Measurements from ENCODE around the gene C16orf90.
"Not testable (repeated sequence)": the region's sequence is repeated elsewhere in the genome, so short reads cannot be mapped to it uniquely, and the experiment has no call there.

The C16orf90 gene

GRCh38 chr16:3514621-3515020 is 19.3 kb upstream of the C16orf90 start:
- WGBS, 2 experiments = 90 to 96% methylated on average over 4 of the region's 4 CpGs
- peaks cover 25% of the 10 kb centered on the region for H3K36me3 ChIP-seq (ENCODE audit: control insufficient read depth, insufficient read depth, low read length)
- no peaks in the 10 kb centered on the region for H3K27me3 ChIP-seq (ENCODE audit: control insufficient read depth, insufficient read depth, low read length, poor library complexity, severe bottlenecking)
- H3K4me3 ChIP-seq (ENCODE audit: insufficient read depth, low read depth, low read length) = no peak overlapping the region
- no peaks in the 10 kb centered on the region for H3K4me1 ChIP-seq (ENCODE audit: control insufficient read depth, insufficient read depth, low read length)
- H3K27ac ChIP-seq (ENCODE audit: insufficient read depth, low read depth, low read length, poor library complexity, severe bottlenecking) = no peak overlapping the region
- H3K9me3 ChIP-seq (ENCODE audit: control insufficient read depth, low read length) = no peaks in the 10 kb centered on the region

GRCh38 chr16:3513892-3514583 is 18.7 kb upstream of the C16orf90 start:
- Histone ChIP-seq H3K4me3 (ENCODE audit: insufficient read depth, low read depth, low read length) (no peak overlapping the region), H3K27ac (ENCODE audit: insufficient read depth, low read depth, low read length, poor library complexity, severe bottlenecking) (no peak overlapping the region), H3K27me3 (ENCODE audit: control insufficient read depth, insufficient read depth, low read length, poor library complexity, severe bottlenecking) (no peaks in the 10 kb centered on the region), H3K9me3 (ENCODE audit: control insufficient read depth, low read length) (no peaks in the 10 kb centered on the region), H3K4me1 (ENCODE audit: control insufficient read depth, insufficient read depth, low read length) (no peaks in the 10 kb centered on the region), H3K36me3 (ENCODE audit: control insufficient read depth, insufficient read depth, low read length) (peaks cover 30% of the 10 kb centered on the region)
- 94 to 96% methylated on average over 7 of the region's 7 CpGs for WGBS, 2 experiments

GRCh38 chr16:3511286-3512180 is 16.2 kb upstream of the C16orf90 start:
- Histone ChIP-seq H3K27me3 (ENCODE audit: control insufficient read depth, insufficient read depth, low read length, poor library complexity, severe bottlenecking) (no peaks in the 10 kb centered on the region), H3K36me3 (ENCODE audit: control insufficient read depth, insufficient read depth, low read length) (peaks cover 33% of the 10 kb centered on the region), H3K4me1 (ENCODE audit: control insufficient read depth, insufficient read depth, low read length) (no peaks in the 10 kb centered on the region), H3K9me3 (ENCODE audit: control insufficient read depth, low read length) (no peaks in the 10 kb centered on the region), H3K27ac (ENCODE audit: insufficient read depth, low read depth, low read length, poor library complexity, severe bottlenecking) (no peak overlapping the region), H3K4me3 (ENCODE audit: insufficient read depth, low read depth, low read length) (no peak overlapping the region)
- 87 to 90% methylated on average over 23 of the region's 23 CpGs for WGBS, 2 experiments

GRCh38 chr16:3510416-3510815 is 15.1 kb upstream of the C16orf90 start:
- no peak overlapping the region for H3K4me3 ChIP-seq (ENCODE audit: insufficient read depth, low read depth, low read length)
- no peaks in the 10 kb centered on the region for H3K4me1 ChIP-seq (ENCODE audit: control insufficient read depth, insufficient read depth, low read length)
- H3K36me3 ChIP-seq (ENCODE audit: control insufficient read depth, insufficient read depth, low read length) = peaks cover 34% of the 10 kb centered on the region
- no peak overlapping the region for H3K27ac ChIP-seq (ENCODE audit: insufficient read depth, low read depth, low read length, poor library complexity, severe bottlenecking)
- 95% methylated on average over 10 of the region's 10 CpGs for WGBS, 2 experiments
- H3K27me3 ChIP-seq (ENCODE audit: control insufficient read depth, insufficient read depth, low read length, poor library complexity, severe bottlenecking) = no peaks in the 10 kb centered on the region
- H3K9me3 ChIP-seq (ENCODE audit: control insufficient read depth, low read length) = no peaks in the 10 kb centered on the region

GRCh38 chr16:3509470-3509928 is 14.2 kb upstream of the C16orf90 start:
- Histone ChIP-seq H3K4me1 (ENCODE audit: control insufficient read depth, insufficient read depth, low read length) (no peaks in the 10 kb centered on the region), H3K36me3 (ENCODE audit: control insufficient read depth, insufficient read depth, low read length) (peaks cover 34% of the 10 kb centered on the region), H3K27me3 (ENCODE audit: control insufficient read depth, insufficient read depth, low read length, poor library complexity, severe bottlenecking) (no peaks in the 10 kb centered on the region), H3K4me3 (ENCODE audit: insufficient read depth, low read depth, low read length) (no peak overlapping the region), H3K9me3 (ENCODE audit: control insufficient read depth, low read length) (no peaks in the 10 kb centered on the region), H3K27ac (ENCODE audit: insufficient read depth, low read depth, low read length, poor library complexity, severe bottlenecking) (no peak overlapping the region)
- 93 to 97% methylated on average over 13 of the region's 13 CpGs for WGBS, 2 experiments

GRCh38 chr16:3508736-3509135 is 13.4 kb upstream of the C16orf90 start:
- peaks cover 34% of the 10 kb centered on the region for H3K36me3 ChIP-seq (ENCODE audit: control insufficient read depth, insufficient read depth, low read length)

GRCh38 chr16:3503523-3503922 is 8.2 kb upstream of the C16orf90 start:
- Histone ChIP-seq H3K4me1 (ENCODE audit: control insufficient read depth, insufficient read depth, low read length) (peaks cover 8% of the 10 kb centered on the region), H3K27me3 (ENCODE audit: control insufficient read depth, insufficient read depth, low read length, poor library complexity, severe bottlenecking) (no peaks in the 10 kb centered on the region), H3K27ac (ENCODE audit: insufficient read depth, low read depth, low read length, poor library complexity, severe bottlenecking) (no peak overlapping the region), H3K4me3 (ENCODE audit: insufficient read depth, low read depth, low read length) (no peak overlapping the region), H3K9me3 (ENCODE audit: control insufficient read depth, low read length) (no peaks in the 10 kb centered on the region), H3K36me3 (ENCODE audit: control insufficient read depth, insufficient read depth, low read length) (peaks cover 10% of the 10 kb centered on the region)
- 92 to 95% methylated on average over 6 of the region's 6 CpGs for WGBS, 2 experiments

More at GRCh38 chr16:3508736-3509135, 13.4 kb upstream of the C16orf90 start:
- H3K27ac ChIP-seq (ENCODE audit: insufficient read depth, low read depth, low read length, poor library complexity, severe bottlenecking) = no peak overlapping the region
- H3K27me3 ChIP-seq (ENCODE audit: control insufficient read depth, insufficient read depth, low read length, poor library complexity, severe bottlenecking) = no peaks in the 10 kb centered on the region
- WGBS, 2 experiments = 89% methylated on average over 7 of the region's 7 CpGs
- no peaks in the 10 kb centered on the region for H3K9me3 ChIP-seq (ENCODE audit: control insufficient read depth, low read length)
- no peaks in the 10 kb centered on the region for H3K4me1 ChIP-seq (ENCODE audit: control insufficient read depth, insufficient read depth, low read length)
- H3K4me3 ChIP-seq (ENCODE audit: insufficient read depth, low read depth, low read length) = no peak overlapping the region

GRCh38 chr16:3501783-3502400 is 6.6 kb upstream of the C16orf90 start:
- no peak overlapping the region for H3K27ac ChIP-seq (ENCODE audit: insufficient read depth, low read depth, low read length, poor library complexity, severe bottlenecking)
- peak overlapping the region; percentile 71 for H3K4me3 ChIP-seq (ENCODE audit: insufficient read depth, low read depth, low read length)
- peaks cover 8% of the 10 kb centered on the region for H3K4me1 ChIP-seq (ENCODE audit: control insufficient read depth, insufficient read depth, low read length)
- peaks cover 10% of the 10 kb centered on the region for H3K36me3 ChIP-seq (ENCODE audit: control insufficient read depth, insufficient read depth, low read length)
- 81 to 82% methylated on average over 22 of the region's 22 CpGs for WGBS, 2 experiments
- H3K9me3 ChIP-seq (ENCODE audit: control insufficient read depth, low read length) = no peaks in the 10 kb centered on the region
- no peaks in the 10 kb centered on the region for H3K27me3 ChIP-seq (ENCODE audit: control insufficient read depth, insufficient read depth, low read length, poor library complexity, severe bottlenecking)

GRCh38 chr16:3501412-3501761 is 6.1 kb upstream of the C16orf90 start:
- H3K9me3 ChIP-seq (ENCODE audit: control insufficient read depth, low read length); H3K4me1 ChIP-seq (ENCODE audit: control insufficient read depth, insufficient read depth, low read length); H3K36me3 ChIP-seq (ENCODE audit: control insufficient read depth, insufficient read depth, low read length); H3K27me3 ChIP-seq (ENCODE audit: control insufficient read depth, insufficient read depth, low read length, poor library complexity, severe bottlenecking): not testable (repeated sequence)
- Histone ChIP-seq H3K27ac (ENCODE audit: insufficient read depth, low read depth, low read length, poor library complexity, severe bottlenecking) (peak overlapping the region; percentile 91), H3K4me3 (ENCODE audit: insufficient read depth, low read depth, low read length) (peak overlapping the region; percentile 71)
- 28 to 29% methylated on average over 24 of the region's 24 CpGs for WGBS, 2 experiments

- H3K27ac ChIP-seq (ENCODE audit: insufficient read depth, low read depth, low read length, poor library complexity, severe bottlenecking) = no peak overlapping the region
- no peaks in the 10 kb centered on the region for H3K36me3 ChIP-seq (ENCODE audit: control insufficient read depth, insufficient read depth, low read length)
- H3K9me3 ChIP-seq (ENCODE audit: control insufficient read depth, low read length) = no peaks in the 10 kb centered on the region
- WGBS, 2 experiments = 91 to 94% methylated on average over 16 of the region's 16 CpGs
- no peak overlapping the region for H3K4me3 ChIP-seq (ENCODE audit: insufficient read depth, low read depth, low read length)
- H3K27me3 ChIP-seq (ENCODE audit: control insufficient read depth, insufficient read depth, low read length, poor library complexity, severe bottlenecking) = no peaks in the 10 kb centered on the region
- peaks cover 8% of the 10 kb centered on the region for H3K4me1 ChIP-seq (ENCODE audit: control insufficient read depth, insufficient read depth, low read length)
These were observed 3.7 kb upstream of the C16orf90 start for GRCh38 chr16:3498988-3499387.

All from ectodermal cell (in vitro differentiated cells).